Neural progenitor cell (in vitro differentiated cells): ENCODE measurements around the gene IL1RL2. TPM values are rescaled to one million over a fixed set of nuclear protein-coding genes. Genes with fewer than 3 reads are reported as not detected.

Experiments
- DNase-seq: peaks from one replicate; pipeline ENCODE4 v3.0.0-alpha.2; 2016; ENCODE audit warnings: low spot score
- H2AFZ ChIP-seq: fragments of 200-600 bp; sonication (generic); replicated peaks from 2 replicates; pipeline ENCODE4 v1.6.1; 2016; ENCODE audit warnings: antibody characterized with exemption
- H3F3A ChIP-seq: fragments of 200-600 bp; sonication (generic); 2 replicates; pipeline ENCODE4 v1.6.1; 2016; ENCODE audit warnings: antibody characterized with exemption, low read depth
- H3K27ac ChIP-seq: fragments of 200-600 bp; sonication (generic); 2 replicates; pipeline ENCODE4 v1.5.1; 2016; ENCODE audit warnings: mild to moderate bottlenecking
- H3K27me3 ChIP-seq: fragments of 200-600 bp; sonication (generic); 2 replicates; pipeline ENCODE4 v1.6.1; 2016; ENCODE audit warnings: mild to moderate bottlenecking, moderate library complexity
- H3K36me3 ChIP-seq: fragments of 200-600 bp; sonication (generic); 2 replicates; pipeline ENCODE4 v1.5.1; 2016
- H3K4me1 ChIP-seq: fragments of 200-600 bp; sonication (generic); 2 replicates; pipeline ENCODE4 v1.6.1; 2016; ENCODE audit warnings: mixed run types
- H3K4me2 ChIP-seq: fragments of 200-600 bp; sonication (generic); 2 replicates; pipeline ENCODE4 v1.6.1; 2016
- H3K4me3 ChIP-seq: fragments of 200-600 bp; sonication (generic); 2 replicates; pipeline ENCODE4 v1.5.1; 2016
- H3K79me2 ChIP-seq: fragments of 200-600 bp; sonication (generic); 2 replicates; pipeline ENCODE4 v1.6.1; 2016; ENCODE audit warnings: low read depth
- H3K9ac ChIP-seq: fragments of 200-600 bp; sonication (generic); 2 replicates; pipeline ENCODE4 v1.6.1; 2016
- H3K9me3 ChIP-seq: fragments of 200-600 bp; sonication (generic); 2 replicates; pipeline ENCODE4 v1.5.1; 2016; ENCODE audit warnings: low read depth
- H4K20me1 ChIP-seq: fragments of 200-600 bp; sonication (generic); 2 replicates; pipeline ENCODE4 v1.6.1; 2016; ENCODE audit warnings: low read depth
- H3K27ac Mint-ChIP-seq: 3 replicates; pipeline ENCODE4 v1.8.0; 2021; ENCODE audit warnings: mixed read lengths
- H3K27me3 Mint-ChIP-seq: 2 replicates; pipeline ENCODE4 v1.8.0; 2022; ENCODE audit warnings: low read depth, mild to moderate bottlenecking, inconsistent platforms, moderate library complexity, mixed read lengths; ENCODE audit not compliant: insufficient read depth
- H3K36me3 Mint-ChIP-seq: 3 replicates; pipeline ENCODE4 v1.8.0; 2021; ENCODE audit warnings: mixed read lengths
- H3K4me1 Mint-ChIP-seq: 3 replicates; pipeline ENCODE4 v1.8.0; 2021; ENCODE audit warnings: mixed read lengths
- H3K4me3 Mint-ChIP-seq: 3 replicates; pipeline ENCODE4 v1.8.0; 2021; ENCODE audit warnings: mild to moderate bottlenecking, moderate library complexity, mixed read lengths
- H3K9me3 Mint-ChIP-seq: 3 replicates; pipeline ENCODE4 v1.8.0; 2020; ENCODE audit warnings: mixed read lengths
- EZH2 ChIP-seq: fragments of 200-600 bp; sonication (generic); IDR thresholded peaks from 2 replicates; pipeline ENCODE4 v1.6.1; 2017; ENCODE audit warnings: antibody characterized with exemption, mild to moderate bottlenecking, moderate library complexity
- EZH2phosphoT487 ChIP-seq: fragments of 200-600 bp; sonication (generic); IDR thresholded peaks from 2 replicates; pipeline ENCODE4 v1.6.1; 2017; ENCODE audit warnings: antibody characterized with exemption
- total RNA-seq: library from RNA; depleted of rRNA; stranded (reverse); fragments of >200 nt; gene quantifications from 2 replicates; pipeline ENCODE4 v1.2.3, GENCODE V29; 2015; ENCODE audit warnings: low replicate concordance
- TF ChIP-seq, protein P1 (sequence below): fragments of 200-600 bp; sonication (generic); IDR thresholded peaks from 2 replicates; pipeline ENCODE4 v1.5.1; 2017; ENCODE audit warnings: antibody characterized with exemption, mild to moderate bottlenecking

Gene IL1RL2
- total RNA-seq, 1 donor from 2014 or later, result not detected

DNA sequence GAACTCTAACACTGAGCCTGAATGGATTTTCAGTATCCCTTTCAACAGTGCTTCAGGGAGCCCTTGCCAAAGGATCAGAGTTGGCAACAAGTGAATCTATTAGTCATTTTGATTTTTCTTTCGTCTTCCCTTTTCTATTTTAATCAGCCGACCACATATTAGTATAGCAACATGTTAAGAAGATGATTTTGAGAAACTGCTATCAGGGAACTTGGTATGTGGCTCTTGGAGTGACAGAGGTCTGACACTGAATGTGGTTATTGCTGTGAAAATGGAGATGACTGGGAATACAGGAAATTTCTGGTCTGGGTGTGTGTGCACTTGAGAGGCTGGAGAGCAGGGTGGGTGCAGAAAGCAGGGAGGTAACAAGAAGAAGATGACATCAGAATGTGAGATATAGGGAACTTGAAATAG lies 95.9 kb downstream of the IL1RL2 start:
- TF ChIP-seq, protein P1, sequence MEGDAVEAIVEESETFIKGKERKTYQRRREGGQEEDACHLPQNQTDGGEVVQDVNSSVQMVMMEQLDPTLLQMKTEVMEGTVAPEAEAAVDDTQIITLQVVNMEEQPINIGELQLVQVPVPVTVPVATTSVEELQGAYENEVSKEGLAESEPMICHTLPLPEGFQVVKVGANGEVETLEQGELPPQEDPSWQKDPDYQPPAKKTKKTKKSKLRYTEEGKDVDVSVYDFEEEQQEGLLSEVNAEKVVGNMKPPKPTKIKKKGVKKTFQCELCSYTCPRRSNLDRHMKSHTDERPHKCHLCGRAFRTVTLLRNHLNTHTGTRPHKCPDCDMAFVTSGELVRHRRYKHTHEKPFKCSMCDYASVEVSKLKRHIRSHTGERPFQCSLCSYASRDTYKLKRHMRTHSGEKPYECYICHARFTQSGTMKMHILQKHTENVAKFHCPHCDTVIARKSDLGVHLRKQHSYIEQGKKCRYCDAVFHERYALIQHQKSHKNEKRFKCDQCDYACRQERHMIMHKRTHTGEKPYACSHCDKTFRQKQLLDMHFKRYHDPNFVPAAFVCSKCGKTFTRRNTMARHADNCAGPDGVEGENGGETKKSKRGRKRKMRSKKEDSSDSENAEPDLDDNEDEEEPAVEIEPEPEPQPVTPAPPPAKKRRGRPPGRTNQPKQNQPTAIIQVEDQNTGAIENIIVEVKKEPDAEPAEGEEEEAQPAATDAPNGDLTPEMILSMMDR, result no peak
- no peak for TF ChIP-seq EZH2phosphoT487
- no peak for TF ChIP-seq EZH2
- no peaks in the 10 kb centered on the region for H3K9me3 ChIP-seq

DNA sequence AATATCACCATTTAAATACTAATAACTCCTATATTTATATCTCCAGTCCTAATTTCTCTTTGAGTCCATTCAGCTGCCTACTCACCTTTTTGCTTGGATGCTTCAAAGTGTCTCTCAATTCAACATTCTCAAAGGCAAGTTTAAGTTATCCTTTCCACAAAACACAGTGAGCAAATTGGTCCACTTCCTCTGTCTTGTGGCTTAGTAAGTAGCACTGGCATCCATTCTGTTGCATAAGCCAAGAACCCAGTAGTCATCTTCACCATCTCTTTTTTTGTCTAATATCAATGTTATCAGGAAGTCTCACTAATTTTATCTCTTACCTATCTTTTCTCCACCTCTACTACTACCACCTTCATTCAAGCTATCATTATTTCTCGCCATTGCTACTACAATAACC lies 97.2 kb downstream of the IL1RL2 start:
- no peak for DNase-seq
- Histone ChIP-seq H2AFZ (no peak overlapping the region), H3K27ac (no peak overlapping the region), H4K20me1 (no peaks in the 10 kb centered on the region), H3K4me2 (no peak overlapping the region), H3K27me3 (no peaks in the 10 kb centered on the region), H3K79me2 (no peaks in the 10 kb centered on the region), H3K4me3 (no peak overlapping the region), H3F3A (no peaks in the 10 kb centered on the region), H3K9ac (no peak overlapping the region), H3K4me1 (peaks cover 6% of the 10 kb centered on the region), H3K9me3 (no peaks in the 10 kb centered on the region), H3K36me3 (no peaks in the 10 kb centered on the region)
- no peak overlapping the region for H3K27ac Mint-ChIP-seq
- no peak for TF ChIP-seq EZH2
- no peak for TF ChIP-seq EZH2phosphoT487
- TF ChIP-seq, protein P1, result no peak
- no peak overlapping the region for H3K4me3 Mint-ChIP-seq
- H3K4me1 Mint-ChIP-seq, result peaks cover 3% of the 10 kb centered on the region
- peaks cover 4% of the 10 kb centered on the region for H3K27me3 Mint-ChIP-seq
- H3K36me3 Mint-ChIP-seq, result no peaks in the 10 kb centered on the region
- no peaks in the 10 kb centered on the region for H3K9me3 Mint-ChIP-seq

More for the DNA sequence above, 95.9 kb downstream of the IL1RL2 start:
- Mint-ChIP-seq H3K4me3 (no peak overlapping the region), H3K27me3 (peaks cover 6% of the 10 kb centered on the region), H3K9me3 (no peaks in the 10 kb centered on the region), H3K4me1 (peaks cover 9% of the 10 kb centered on the region), H3K27ac (no peak overlapping the region), H3K36me3 (no peaks in the 10 kb centered on the region)
- H3K27me3 ChIP-seq, result no peaks in the 10 kb centered on the region
- H3K4me2 ChIP-seq, result no peak overlapping the region
- H3K4me1 ChIP-seq, result peaks cover 17% of the 10 kb centered on the region
- DNase-seq, result no peak
- H3K79me2 ChIP-seq, result no peaks in the 10 kb centered on the region
- H3K36me3 ChIP-seq, result no peaks in the 10 kb centered on the region
- H3K9ac ChIP-seq, result no peak overlapping the region
- H2AFZ ChIP-seq, result no peak overlapping the region
- H3K4me3 ChIP-seq, result no peak overlapping the region
- H3F3A ChIP-seq, result peaks cover 11% of the 10 kb centered on the region
- H4K20me1 ChIP-seq, result no peaks in the 10 kb centered on the region
- no peak overlapping the region for H3K27ac ChIP-seq

DNA sequence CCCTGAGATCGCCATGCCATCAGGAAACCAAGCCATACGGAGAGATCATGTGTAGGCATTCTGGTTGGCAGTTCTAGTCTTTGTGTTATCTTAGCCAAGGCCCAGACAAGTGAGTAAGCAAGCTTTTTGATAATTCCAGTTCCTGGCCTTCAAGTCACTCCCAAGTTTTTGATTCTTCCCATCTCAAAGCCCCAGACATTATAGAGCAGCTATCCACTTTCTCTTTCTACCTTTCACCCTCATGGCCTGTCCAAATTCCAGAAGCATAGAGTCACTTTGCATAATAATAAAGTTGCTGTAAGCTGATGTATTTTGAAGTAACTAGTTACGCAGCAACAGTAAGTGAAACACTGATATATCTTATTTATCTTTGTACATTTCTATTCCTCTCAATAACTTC lies 97.8 kb downstream of the IL1RL2 start:
- Histone ChIP-seq H4K20me1 (no peaks in the 10 kb centered on the region), H2AFZ (no peak overlapping the region), H3K27ac (no peak overlapping the region), H3F3A (no peaks in the 10 kb centered on the region), H3K4me3 (no peak overlapping the region), H3K4me1 (peaks cover under 1% of the 10 kb centered on the region), H3K9me3 (no peaks in the 10 kb centered on the region), H3K9ac (no peak overlapping the region), H3K4me2 (no peak overlapping the region), H3K36me3 (no peaks in the 10 kb centered on the region), H3K27me3 (no peaks in the 10 kb centered on the region), H3K79me2 (no peaks in the 10 kb centered on the region)
- H3K36me3 Mint-ChIP-seq, result no peaks in the 10 kb centered on the region
- no peak for DNase-seq
- TF ChIP-seq EZH2phosphoT487 (no peak), EZH2 (no peak)
- TF ChIP-seq, protein P1, result no peak
- H3K4me3 Mint-ChIP-seq, result no peak overlapping the region
- H3K27me3 Mint-ChIP-seq, result no peaks in the 10 kb centered on the region
- no peaks in the 10 kb centered on the region for H3K4me1 Mint-ChIP-seq
- no peak overlapping the region for H3K27ac Mint-ChIP-seq
- no peaks in the 10 kb centered on the region for H3K9me3 Mint-ChIP-seq

DNA sequence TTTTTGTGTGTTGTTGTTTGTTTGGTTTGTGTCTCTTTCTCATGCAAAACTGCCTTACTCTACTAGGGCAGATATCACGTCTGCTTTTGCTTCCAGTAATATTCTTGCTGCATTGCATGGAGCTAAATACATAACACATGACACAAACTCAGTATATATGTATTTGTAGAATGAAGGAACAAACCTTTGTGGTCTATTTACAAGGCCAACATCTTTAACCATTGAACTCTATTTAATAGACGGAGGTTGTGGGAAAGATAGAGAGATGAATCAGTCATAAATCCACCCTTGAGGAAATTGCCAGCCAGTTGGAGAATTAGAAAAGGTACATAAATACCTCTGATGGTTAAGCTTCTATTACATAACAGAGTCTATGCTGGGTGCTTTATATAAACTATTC lies 98.5 kb downstream of the IL1RL2 start:
- H3K4me2 ChIP-seq, result no peak overlapping the region

More for the DNA sequence above, 98.5 kb downstream of the IL1RL2 start:
- DNase-seq, result no peak
- Mint-ChIP-seq H3K4me1 (no peaks in the 10 kb centered on the region), H3K27me3 (no peaks in the 10 kb centered on the region), H3K36me3 (no peaks in the 10 kb centered on the region), H3K4me3 (no peak overlapping the region), H3K9me3 (no peaks in the 10 kb centered on the region), H3K27ac (no peak overlapping the region)
- Histone ChIP-seq H3K9me3 (no peaks in the 10 kb centered on the region), H3K36me3 (no peaks in the 10 kb centered on the region), H3K27ac (no peak overlapping the region), H3K27me3 (no peaks in the 10 kb centered on the region), H3K4me1 (no peaks in the 10 kb centered on the region), H3K79me2 (no peaks in the 10 kb centered on the region), H3K4me3 (no peak overlapping the region), H4K20me1 (no peaks in the 10 kb centered on the region), H2AFZ (no peak overlapping the region), H3K9ac (no peak overlapping the region), H3F3A (no peaks in the 10 kb centered on the region)
- TF ChIP-seq EZH2 (no peak), EZH2phosphoT487 (no peak)
- TF ChIP-seq, protein P1, result no peak
